Middle frontal gyrus (tissue), 1 donor: ENCODE measurements around the gene IMPA2.

Source experiments
- DNase-seq: peaks from one replicate; pipeline ENCODE4 v3.0.0-alpha.2; 2015; ENCODE audit warnings: low spot score; ENCODE audit errors: extremely low spot score

The IMPA2 gene

DNA sequence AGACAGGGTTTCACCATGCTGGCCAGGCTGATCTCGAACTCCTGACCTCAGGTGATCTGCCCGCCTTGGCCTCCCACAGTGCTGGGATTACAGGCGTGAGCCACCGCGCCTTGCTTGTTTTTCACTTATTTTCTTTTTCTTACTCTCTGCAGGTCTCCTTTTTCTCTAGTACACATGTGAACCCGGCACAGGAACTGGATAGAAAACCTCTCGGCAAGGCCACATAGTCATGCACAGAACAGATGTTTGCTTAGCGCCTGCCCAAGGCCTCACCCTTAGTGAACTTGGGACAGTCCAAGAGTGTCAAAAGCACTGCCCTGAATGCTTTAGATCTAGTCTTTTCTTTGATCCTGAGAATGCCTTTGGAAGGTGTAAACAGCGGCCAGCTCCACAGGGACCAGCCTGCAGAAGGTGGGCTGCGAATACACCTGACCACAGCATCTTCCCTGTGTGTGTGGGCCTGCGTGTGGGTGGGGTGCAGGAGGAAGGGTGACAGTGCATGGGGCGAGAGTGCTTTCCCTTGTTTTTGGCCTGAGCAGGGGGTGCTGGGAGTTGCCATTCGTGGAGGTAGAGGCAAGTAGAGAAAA lies 27.0 kb downstream of the IMPA2 start:
- DNase-seq, result no peak

DNA sequence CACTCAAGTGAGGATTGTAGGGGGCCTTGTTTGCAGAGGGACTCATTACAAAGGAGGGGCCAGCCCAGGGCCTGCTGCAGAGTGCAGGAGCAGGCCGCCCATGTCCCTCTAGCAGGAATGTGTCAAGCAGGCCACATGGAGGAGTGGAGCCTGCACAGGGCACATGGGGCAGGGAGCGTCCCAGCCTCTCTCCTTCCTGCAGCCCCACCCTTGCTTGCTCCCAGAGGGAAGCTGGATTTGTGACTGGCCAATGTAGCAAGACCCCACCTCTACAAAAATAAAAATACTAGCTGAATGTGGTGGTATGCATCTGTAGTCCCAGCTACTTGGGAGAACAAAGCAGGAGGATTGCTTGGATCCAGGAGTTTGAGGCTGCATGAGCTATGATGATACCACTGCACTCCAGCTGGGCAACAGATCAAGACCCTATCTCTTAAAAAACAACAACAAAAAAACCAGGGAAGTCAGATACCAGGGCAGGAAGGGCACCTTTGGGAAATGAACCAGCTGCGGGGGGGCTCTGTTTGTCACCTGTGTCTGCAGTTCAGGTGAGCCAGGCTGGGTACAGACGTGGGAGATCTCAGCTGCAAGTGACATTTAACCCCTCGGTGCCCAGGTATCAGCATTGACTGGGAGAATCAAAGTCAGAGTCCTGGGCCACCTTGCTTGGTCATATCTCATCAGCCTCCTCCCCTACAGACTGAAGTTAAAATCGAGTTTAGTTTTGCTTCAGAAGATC lies 27.7 kb downstream of the IMPA2 start:
- no peak for DNase-seq

DNA sequence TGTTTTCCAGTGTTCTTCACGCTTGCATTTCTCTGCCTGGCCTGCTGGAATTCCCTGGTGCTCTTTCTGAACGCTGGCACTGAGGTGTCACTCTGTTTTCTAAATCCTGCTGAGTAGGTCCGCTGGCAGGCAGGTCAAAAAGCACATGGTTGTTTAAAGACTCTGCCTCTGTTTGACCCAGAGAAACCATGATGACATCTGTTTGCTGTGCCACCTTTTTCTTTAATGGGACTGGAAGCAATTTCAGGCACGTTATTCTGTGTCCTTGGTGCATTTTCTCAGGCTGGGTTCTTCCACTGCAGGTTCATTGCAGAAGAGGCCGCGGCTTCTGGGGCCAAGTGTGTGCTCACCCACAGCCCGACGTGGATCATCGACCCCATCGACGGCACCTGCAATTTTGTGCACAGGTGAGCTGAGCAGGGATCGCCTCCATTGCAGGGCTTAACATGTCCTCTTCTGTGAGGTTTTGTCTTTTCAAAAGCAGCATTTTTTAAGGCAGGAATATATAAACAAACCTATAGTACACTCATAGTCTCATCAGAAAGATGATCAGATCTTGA lies 28.4 kb downstream of the IMPA2 start:
- DNase-seq, result no peak

DNA sequence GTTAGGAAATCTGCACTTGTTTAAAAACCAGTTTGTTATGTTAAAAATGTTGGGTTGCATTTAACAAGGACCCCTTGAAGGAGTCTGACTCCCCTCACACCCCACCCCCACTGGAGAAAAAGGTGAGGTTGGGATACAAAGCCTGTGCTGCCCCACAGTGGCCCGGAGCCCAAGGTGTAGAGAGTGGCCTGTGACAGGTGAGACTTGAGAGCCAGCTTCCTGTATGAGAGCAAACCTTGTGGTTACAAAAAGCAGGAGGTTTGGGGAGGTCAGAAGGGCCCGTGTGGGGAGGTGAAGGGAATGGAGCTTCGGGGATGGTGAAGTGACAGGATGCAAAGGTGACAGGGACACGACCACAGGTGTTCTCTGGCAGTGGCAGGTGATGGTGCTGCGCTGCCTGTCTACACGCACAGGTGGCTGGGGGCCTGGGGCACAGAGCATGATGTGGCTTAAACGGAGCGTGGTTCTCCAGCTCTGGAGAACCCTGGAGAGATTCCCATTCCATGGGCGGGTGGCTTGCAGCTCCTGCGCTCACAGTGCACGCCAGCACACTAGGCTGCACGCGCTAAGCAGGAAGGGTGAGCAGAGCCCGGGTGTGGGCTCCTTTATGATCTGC lies 29.0 kb downstream of the IMPA2 start:
- no peak for DNase-seq

DNA sequence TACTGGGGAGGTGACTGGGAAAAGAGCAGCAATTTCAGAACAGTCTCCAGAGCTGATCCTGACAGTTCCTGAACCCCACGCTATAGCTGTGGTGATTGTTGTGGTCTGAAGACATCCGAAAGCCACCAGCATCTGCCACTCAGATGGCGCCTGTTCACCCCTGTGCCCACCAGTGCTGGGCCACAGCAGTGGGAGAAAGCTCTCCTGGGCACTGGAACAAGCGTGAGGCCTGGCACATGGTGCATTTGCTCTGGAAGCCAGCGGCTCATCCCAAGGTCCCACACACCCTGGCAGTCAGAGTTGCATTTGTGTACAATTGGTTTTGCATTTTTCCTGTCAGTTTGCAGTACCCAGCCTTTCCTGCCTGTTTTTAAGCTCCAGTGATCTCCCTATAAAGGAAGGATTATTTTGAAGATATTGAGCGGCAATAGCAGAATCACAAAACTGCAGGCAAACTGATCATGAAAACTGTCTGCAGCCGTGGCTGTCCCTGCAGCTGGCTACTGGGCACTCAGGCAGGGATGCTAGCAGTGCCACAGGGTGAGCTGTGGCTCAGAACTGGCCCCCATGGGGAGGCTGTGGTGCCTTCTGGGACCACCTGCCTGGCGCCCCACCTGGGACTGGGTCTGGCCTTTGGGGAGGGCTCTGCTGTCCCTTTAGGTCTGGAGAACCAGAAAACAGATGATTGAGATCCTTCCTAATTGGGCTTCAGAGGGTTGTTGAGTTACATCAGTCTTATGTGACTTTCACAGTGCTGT lies 30.1 kb downstream of the IMPA2 start:
- DNase-seq, result no peak

DNA sequence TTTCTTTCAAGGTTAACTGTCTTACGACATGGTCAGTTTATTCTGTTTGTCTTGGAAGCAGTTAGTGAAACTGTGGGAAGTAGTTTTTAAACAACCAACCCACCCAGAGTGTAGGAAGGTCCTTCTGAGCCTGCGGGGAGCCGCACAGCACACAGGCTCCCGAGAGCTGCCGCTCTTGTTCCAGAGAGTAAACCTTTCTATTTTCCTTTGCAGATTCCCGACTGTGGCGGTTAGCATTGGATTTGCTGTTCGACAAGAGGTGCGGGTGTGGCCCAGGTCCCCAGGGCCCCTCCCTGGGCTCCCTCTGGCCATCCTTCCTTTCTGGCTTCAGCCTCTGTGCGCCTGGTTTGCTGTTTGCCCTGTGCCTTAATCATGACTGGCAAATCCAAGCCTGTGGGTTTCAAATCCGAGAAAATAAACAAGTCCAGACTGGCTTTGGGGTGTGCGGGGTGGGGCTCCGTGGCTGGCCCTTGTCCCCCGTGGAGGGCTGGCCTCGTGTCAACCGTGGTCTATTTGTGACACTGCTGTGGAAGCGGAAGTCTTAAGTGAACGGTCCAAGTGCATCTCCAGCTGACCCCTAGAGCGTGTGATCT lies 30.7 kb downstream of the IMPA2 start:
- DNase-seq, result no peak

DNA sequence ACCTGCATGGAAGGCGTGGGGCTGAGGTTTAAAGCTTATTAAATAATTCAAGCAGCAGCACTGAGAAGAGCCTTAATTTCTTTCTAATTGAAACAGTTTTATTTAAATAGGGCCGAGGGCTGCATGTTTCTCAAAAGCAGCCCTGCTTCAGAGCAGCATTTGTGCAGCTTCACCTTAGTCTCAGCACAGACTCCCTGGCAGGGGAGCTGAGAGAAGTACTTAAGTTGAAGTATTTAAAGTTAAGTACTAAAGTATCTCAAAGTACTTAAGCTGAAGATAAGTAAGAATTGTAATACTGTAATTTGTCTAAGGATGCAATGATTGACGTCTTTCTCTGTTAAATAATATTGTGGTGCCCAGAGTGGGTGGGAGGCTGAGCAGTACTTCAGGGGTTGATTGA lies 31.4 kb downstream of the IMPA2 start:
- no peak for DNase-seq

DNA sequence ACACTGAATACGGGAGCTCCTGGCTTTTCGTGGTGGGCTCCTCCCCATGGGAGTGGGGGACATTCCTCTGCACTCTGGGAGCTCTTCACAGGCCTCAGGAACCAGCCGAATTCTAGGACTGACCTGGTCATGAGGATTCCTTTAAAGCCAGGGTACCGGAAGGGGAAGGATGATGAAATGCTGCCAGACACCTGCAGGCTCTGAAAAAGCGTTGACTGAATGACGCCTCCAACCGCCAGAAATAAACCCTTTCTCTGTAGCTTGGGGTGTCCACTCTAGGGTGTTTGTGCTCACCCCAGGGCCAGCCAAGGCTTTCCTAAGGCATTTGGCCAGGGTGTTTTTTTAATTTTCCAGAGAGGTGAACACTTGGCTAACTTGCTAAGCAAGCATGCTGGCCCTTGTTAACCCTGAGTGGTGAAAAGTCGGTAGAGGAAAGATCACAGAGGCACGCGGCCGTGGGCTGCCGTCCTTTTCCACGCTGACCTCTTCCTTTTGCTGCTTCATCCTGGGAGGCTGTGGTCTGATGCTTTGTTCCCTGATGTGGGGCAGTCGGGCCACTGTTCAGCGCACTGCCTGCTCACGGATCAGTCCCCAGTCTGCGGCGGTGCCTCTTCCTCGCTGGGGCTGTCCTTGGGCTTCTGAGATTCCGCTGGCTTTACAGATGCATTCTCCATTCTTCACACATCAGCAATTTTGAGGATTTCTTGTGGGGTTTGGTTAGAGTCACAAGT lies 32.0 kb downstream of the IMPA2 start:
- no peak for DNase-seq

DNA sequence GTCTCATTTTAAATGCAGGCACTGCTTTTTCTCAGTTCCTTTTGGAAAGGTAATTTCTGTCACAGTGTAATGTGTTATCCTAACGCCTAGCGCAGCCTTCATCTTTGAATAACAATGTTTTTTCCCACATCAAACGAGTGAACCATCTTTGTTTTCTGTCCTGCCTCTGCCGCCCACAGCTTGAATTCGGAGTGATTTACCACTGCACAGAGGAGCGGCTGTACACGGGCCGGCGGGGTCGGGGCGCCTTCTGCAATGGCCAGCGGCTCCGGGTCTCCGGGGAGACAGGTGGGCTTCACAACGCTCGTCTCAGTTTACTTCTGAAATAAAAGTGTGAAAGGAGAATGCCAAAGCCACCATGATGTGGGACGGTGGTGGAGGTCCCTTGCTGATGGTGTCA lies 32.8 kb downstream of the IMPA2 start:
- no peak for DNase-seq

DNA sequence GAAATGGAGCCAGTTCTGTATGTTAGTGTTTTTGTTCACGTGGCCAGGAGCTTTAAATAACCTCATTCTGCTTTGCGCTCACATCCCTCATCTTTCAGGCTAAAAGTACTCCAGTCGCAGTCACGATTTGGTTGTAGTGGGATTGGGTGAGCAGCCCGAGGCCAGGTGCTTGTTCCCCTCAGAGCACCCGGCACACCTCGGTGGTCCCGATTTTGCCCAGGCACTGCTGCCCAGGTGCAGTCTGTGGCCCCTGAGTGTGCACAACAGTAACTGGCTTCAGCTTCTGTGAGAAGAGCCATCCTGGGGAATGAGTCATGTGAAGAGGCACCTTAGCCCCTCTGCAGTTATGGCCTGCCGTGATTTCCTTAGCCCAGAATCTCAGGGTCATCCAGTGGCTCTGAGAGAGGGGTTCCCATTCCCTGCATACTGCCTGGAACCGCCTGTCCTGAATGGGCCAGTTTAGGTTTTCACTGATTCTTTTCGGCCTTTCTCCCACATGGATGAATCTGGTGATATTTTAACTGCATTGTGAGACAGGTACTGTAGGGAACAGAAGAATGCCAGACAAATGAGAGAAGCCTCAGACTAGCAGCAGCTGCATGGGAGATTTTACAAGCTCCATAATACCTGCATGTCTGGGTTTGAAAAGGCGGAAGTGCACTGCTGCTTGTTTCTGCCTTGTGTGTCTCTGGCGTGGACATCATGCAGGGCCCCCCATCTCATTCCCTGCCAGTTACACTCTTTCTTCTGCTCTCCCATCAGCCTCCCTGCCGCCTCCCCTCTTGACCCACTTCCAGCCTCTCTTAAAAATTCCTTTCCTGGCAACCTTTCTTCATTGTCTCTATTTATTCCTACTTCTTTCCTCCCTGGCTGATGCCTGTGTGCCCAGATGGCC lies 33.5 kb downstream of the IMPA2 start:
- no peak for DNase-seq

DNA sequence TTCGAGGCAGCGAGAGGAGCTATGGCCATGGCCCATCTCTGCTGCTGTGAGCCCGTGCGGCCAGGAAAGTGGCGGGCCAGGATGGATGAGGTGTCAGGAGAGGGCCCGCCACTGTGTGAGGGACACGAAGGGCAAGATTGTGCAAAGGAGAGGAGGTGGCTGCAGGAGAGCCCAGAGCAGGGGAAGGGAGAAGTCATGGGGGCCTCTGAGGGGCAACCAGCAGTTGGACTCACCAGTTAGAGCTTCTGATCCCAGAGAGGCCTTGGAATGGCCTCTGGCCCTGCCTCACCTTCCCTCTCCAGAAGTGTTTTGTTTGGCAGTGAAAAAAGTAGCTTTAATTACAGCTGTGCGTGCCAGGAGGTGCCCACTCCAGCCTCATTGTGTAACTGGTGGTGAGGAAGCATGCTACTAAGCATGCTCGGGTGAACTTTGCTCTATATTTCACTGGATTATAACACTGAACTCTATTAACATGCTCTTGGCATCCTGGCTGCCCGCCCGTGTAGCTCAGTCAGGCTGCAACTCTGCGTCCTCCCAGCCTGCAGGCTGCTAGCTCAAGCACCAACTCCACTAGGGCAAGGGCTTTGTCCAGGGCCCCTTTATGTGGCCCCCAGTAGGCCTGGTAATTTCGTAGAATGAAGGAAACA lies 34.2 kb downstream of the IMPA2 start:
- no peak for DNase-seq

DNA sequence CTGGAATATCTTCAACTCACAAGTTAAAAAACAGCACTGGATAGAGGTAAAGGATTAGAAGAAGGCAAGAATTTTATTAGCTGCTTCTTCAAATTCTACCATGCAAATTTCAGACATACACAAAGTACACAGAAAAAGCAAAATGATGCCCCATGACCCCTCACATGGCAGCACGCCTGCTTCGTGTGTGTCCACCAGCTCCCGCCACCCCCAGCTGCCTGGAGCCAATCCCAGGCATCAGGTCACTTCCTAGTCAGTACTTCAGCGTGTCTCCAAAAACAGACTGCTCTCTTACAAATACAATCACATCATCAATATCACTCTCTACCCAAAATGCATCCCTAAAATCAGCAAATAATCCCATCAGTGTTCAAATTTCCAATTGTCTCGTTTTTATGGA lies 35.8 kb downstream of the IMPA2 start:
- DNase-seq, result no peak

DNA sequence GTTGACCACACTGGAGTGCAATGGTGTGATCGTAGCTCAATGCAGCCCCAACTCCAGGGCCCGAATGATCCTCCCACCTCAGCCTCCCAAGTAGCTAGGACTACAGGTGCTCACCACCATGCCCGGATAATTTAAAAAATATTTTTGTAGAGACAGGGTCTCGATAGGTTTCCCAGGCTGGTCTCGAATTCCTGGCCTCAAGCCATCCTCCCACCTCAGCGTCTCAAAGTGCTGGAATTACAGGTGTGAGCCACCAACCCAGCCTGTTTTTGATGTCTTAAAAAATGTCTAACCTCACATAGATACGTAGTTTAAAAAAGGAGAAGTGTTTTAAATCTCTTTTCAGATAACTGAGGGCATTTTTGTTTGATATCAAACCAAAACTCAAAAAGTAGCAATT lies 37.6 kb downstream of the IMPA2 start:
- DNase-seq, result no peak

DNA sequence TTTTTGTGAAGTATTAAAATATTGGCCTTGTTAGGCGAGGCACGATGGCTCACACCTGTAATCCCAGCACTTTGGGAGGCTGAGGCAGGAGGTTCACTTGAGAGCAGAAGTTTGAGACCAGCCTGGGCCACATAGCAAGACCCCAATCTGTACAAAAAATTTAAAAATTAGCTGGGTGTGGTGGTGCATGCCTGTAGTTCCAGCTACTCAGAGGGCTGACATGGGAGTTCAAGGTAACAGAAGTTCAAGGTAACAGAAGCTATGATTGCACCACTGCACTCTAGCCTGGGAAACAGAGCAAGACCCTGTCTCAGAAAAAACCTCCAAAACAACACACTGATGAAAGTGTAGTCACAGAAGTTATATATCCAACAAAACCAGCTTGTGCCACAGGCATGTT lies 39.8 kb downstream of the IMPA2 start:
- DNase-seq, result no peak

DNA sequence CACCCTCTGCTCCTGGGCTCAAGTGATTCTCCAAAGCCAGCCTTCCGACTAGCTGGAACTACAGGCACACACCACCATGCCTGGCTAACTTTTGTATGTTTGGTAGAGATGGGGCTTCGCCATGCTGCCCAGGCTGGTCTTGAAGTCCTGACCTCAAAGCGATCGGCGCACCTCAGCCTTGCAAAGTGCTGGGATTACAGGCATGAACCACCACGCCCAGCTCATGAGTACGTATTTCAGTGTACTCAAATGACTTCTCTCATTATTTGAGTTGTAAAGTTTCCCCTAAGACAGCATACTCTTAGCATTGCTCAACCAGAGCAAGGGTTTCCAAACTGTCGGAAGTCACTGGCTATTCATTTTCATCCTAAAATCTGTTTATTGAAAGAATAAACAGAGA lies 40.3 kb downstream of the IMPA2 start:
- no peak for DNase-seq

DNA sequence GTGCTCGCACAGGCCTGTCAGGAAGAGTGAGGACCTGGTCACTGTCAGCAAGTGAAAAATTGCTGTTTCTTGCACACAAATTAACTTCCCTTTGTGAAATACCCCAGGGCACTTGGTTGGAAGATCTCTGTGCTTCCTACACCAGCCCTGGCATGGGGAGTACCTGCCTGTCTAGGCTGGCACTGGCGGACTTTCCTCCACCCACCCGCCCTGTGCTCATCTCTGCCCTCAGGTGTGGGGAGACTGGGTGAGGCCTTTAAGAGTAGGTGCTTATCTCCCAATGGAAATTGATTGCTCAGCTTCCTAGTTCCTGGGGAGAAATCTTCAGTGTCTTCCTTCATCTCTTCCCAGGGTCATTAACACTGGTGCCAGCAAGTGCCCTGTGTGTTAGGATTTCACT lies 42.1 kb downstream of the IMPA2 start:
- DNase-seq, result no peak

DNA sequence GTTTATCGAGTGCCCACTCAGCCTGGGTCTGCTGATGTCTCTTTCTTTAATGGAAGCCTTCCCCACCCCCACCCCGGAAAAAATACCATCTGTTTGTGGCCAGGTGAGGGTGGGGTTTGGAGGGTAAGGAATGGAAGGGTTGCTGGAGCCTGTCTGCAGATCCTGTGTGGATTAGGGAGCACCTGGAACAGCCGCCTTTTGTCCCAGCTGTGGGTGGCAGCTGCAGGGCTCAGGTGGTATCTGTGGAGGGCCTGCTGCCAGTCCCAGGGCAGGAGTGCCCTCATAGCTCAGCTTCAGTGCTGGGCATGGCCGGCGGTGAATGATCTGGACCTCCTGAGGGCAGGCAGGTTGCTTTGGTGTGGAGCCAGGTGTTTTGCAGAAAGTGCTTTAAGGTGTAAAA lies 45.3 kb downstream of the IMPA2 start:
- no peak for DNase-seq

DNA sequence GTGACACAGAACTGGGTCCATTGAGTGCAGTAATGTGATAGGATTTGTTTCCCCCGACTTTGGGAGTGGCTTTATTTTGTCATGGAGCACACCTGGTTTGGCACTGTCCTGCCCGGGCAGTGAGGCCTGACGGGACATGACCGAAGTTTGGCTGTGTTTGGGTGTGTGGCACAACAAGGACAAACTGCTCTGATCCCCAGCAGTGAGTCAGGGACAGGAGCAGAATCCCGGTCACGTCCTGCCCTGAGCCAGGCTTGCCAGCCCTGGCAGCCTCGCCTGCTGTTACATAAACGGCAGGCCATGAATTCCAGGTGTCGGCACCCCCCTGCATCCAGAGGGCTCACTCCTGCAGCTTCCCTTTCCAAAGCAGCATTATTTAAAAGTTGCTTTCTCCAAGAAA lies 45.7 kb downstream of the IMPA2 start:
- DNase-seq, result no peak

DNA sequence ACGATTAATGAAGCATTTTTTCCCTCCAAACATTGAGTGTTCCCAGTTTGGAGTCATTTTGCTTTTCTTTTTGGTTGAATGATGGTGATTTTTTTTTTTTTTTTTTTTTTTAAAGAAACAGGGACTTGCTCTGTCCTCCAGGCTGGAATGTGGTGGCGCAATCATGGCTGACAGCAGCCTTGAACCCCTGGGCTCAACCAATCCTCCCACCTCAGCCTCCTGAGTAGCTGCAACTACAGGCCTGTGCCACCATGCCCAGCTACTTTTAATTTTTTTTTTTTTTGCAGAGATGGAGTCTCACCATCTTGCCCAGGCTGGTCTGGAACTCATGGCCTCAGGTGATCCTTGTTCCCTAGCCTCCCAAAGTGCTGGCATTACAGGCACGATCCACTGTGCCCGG lies 46.2 kb downstream of the IMPA2 start:
- no peak for DNase-seq
